ENCODE measurements around the gene RFXANK. TPM values are rescaled to one million over a fixed set of nuclear protein-coding genes. Genes with fewer than 3 reads are reported as not detected.

RFXANK gene
- total RNA-seq, 1 experiment from 2014 or later, result 81.8 TPM

DNA sequence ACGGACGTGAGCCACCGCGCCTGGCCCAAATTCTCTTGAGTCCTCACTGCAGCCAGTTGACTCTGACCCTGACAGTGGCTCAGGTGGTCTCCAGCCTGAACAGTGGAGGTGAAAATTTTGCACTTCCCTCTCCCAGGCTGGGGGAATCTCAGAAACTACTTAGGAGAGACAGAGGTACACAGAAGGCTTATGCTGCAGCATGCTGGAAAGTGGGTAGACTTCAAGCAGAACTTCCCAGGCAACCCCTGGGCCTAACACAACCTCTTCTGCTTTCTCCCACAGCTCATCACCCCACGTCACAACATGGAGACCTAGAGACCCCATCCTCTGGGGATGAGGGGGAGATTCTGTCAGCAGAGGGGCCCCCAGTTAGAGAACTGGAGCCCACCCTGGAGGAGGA is 34.1 kb downstream of the RFXANK start:
- Histone ChIP-seq H3K56ac (ENCODE audit: insufficient read length, low read depth, low read length) (no peak overlapping the region), H2BK120ac (ENCODE audit: low read depth, low read length, poor library complexity, severe bottlenecking) (no peak overlapping the region), H4K20me1 (ENCODE audit: control insufficient read depth, insufficient read depth, insufficient read length) (no peaks in the 10 kb centered on the region), H3T11ph (ENCODE audit: low read length) (no peak overlapping the region), H3K18ac (ENCODE audit: insufficient read length, low read depth, low read length) (no peak overlapping the region), H3K4me2 (ENCODE audit: insufficient read depth, insufficient read length, low read length) (no peak overlapping the region), H2BK5ac (ENCODE audit: insufficient read length, low read length) (no peak overlapping the region), H3K79me2 (ENCODE audit: insufficient read depth, low read length) (no peaks in the 10 kb centered on the region), H3K14ac (ENCODE audit: insufficient read depth, low read length) (no peak overlapping the region), H3K23me2 (ENCODE audit: insufficient read length, low read depth, low read length, poor library complexity, severe bottlenecking) (no peaks in the 10 kb centered on the region), H2BK20ac (ENCODE audit: low read depth, low read length, poor library complexity, severe bottlenecking) (no peak overlapping the region), H3K4me1 (ENCODE audit: insufficient read depth, low read length) (no peaks in the 10 kb centered on the region), H3K4ac (ENCODE audit: low read depth, low read length) (no peak overlapping the region), H3K27me3 (ENCODE audit: insufficient read depth, low read length) (peaks cover 4% of the 10 kb centered on the region; the same call in 1 of the 2 replicates), H2AK5ac (ENCODE audit: insufficient read length, low read length) (no peak overlapping the region), H4K5ac (ENCODE audit: insufficient read length, low read depth, low read length) (no peak overlapping the region), H3K79me1 (ENCODE audit: insufficient read depth, low read depth, low read length, poor library complexity, severe bottlenecking) (no peaks in the 10 kb centered on the region), H3K9ac (ENCODE audit: extremely low read depth, insufficient read length, low read length) (no peak overlapping the region), H3K23ac (ENCODE audit: insufficient read length, low read depth, low read length) (no peak overlapping the region), H2BK12ac (ENCODE audit: insufficient read length, low read depth, low read length) (no peak overlapping the region), H3K27ac (ENCODE audit: insufficient read length, low read depth, low read length) (no peak overlapping the region), H2AFZ (ENCODE audit: low read length) (no peak overlapping the region), H3K9me3 (ENCODE audit: control insufficient read depth, low read depth, low read length) (no peaks in the 10 kb centered on the region), H4K91ac (ENCODE audit: insufficient read length, low read depth, low read length) (no peak overlapping the region), H4K8ac (replicated peaks; ENCODE audit: insufficient read length, low read depth, low read length) (no peak overlapping the region), H2BK15ac (ENCODE audit: low read depth, low read length) (no peak overlapping the region)
- TF ChIP-seq, protein P1, sequence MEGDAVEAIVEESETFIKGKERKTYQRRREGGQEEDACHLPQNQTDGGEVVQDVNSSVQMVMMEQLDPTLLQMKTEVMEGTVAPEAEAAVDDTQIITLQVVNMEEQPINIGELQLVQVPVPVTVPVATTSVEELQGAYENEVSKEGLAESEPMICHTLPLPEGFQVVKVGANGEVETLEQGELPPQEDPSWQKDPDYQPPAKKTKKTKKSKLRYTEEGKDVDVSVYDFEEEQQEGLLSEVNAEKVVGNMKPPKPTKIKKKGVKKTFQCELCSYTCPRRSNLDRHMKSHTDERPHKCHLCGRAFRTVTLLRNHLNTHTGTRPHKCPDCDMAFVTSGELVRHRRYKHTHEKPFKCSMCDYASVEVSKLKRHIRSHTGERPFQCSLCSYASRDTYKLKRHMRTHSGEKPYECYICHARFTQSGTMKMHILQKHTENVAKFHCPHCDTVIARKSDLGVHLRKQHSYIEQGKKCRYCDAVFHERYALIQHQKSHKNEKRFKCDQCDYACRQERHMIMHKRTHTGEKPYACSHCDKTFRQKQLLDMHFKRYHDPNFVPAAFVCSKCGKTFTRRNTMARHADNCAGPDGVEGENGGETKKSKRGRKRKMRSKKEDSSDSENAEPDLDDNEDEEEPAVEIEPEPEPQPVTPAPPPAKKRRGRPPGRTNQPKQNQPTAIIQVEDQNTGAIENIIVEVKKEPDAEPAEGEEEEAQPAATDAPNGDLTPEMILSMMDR (conservative IDR thresholded peaks at IDR 0.05), result no peak
- peaks cover 91% of the 10 kb centered on the region for H3K27me3 Mint-ChIP-seq (ENCODE audit: low read depth)
- whole genome bisulfite sequencing (ENCODE audit: extremely low coverage, insufficient read length, low lambda C conversion rate), result no CpG with 5 or more reads among the region's 5 CpGs
- peaks cover 0 to 9% of the 10 kb centered on the region in 2 experiments; a peak in 3 of 5 replicates for H3K9me3 Mint-ChIP-seq
- no peak overlapping the region; a peak in 1 of 7 replicates for H3K27ac Mint-ChIP-seq
- DNase-seq, result no peak
- H3K4me3 Mint-ChIP-seq, result peak overlapping the region in 1 of 2 experiments; percentile 29; a peak in 1 of 5 replicates
- H3K36me3 Mint-ChIP-seq (ENCODE audit: insufficient read depth in 1 of 3, low read depth in 3 of 3), result no peaks in the 10 kb centered on the region
- H3K4me1 Mint-ChIP-seq, result peaks cover 0 to 3% of the 10 kb centered on the region in 2 experiments; a peak in 1 of 4 replicates
